Tibial nerve (tissue), 4 donors: ENCODE results near the gene MAT1A. TPM values are rescaled to one million over a fixed set of nuclear protein-coding genes. Genes with fewer than 3 reads are reported as not detected.

ENCODE experiments used
- DNase-seq, 2 donors: peaks; one replicate each; pipeline ENCODE4 v3.0.0-alpha.2; 2019; ENCODE audit warnings: low spot score in 2 of 2
- H3K27ac ChIP-seq, 4 donors: fragments of 200-600 bp; sonication (generic) in 3 of 4; one replicate each; pipeline ENCODE4 v1.5.1; 2017 to 2019; ENCODE audit warnings: mild to moderate bottlenecking in 1 of 4
- H3K27me3 ChIP-seq, 2 donors: fragments of 200-600 bp; sonication (generic) in 1 of 2; one replicate each; pipeline versions ENCODE4 v1.5.1 to v1.6.0; 2017 to 2019
- H3K36me3 ChIP-seq, 3 donors: fragments of 200-600 bp; sonication (generic); one replicate each; pipeline ENCODE4 v1.5.1; 2018 to 2019
- H3K4me1 ChIP-seq, 4 donors: fragments of 200-600 bp; sonication (generic) in 3 of 4; one replicate each; pipeline ENCODE4 v1.5.1; 2017 to 2019
- H3K4me3 ChIP-seq, 4 donors: fragments of 200-600 bp; sonication (generic) in 3 of 4; one replicate each; pipeline ENCODE4 v1.5.1; 2017 to 2019; ENCODE audit warnings: mild to moderate bottlenecking in 1 of 4, moderate library complexity in 1 of 4
- H3K9me3 ChIP-seq, 4 donors: fragments of 200-600 bp; sonication (generic) in 3 of 4; one replicate each; pipeline ENCODE4 v1.5.1; 2017 to 2019
- EP300 ChIP-seq, 2 donors: sonication (generic); formaldehyde crosslinking; IDR thresholded peaks; one replicate each; pipeline ENCODE4 v1.6.1; 2017; ENCODE audit warnings: antibody characterized with exemption in 2 of 2, mild to moderate bottlenecking in 1 of 2
- POLR2A ChIP-seq, 2 donors: fragments of 450-650 bp; IDR thresholded peaks; one replicate each; pipeline ENCODE4 v1.6.1; 2017; ENCODE audit warnings: antibody characterized with exemption in 2 of 2, mild to moderate bottlenecking in 2 of 2, moderate library complexity in 2 of 2
- WGBS, 2 donors: methylation state at CpG; one replicate each; pipeline ENCODE4 v1.1.5; 2018; 5-methylcytosine and 5-hydroxymethylcytosine counted together
- total RNA-seq, 4 donors: library from RNA; depleted of rRNA; stranded (reverse); fragments of >200 nt; gene quantifications; one replicate each; pipeline ENCODE4 v1.1.0, GENCODE V29; 2016
- TF ChIP-seq, protein P1 (sequence below), 5 experiments: fragments of 200-600 bp in 3 of 5; fragments of 450-650 bp in 2 of 5; sonication (generic) in 3 of 5; IDR thresholded peaks; one replicate each; pipeline ENCODE4 v1.5.1; 2016 to 2019; ENCODE audit warnings: antibody characterized with exemption in 5 of 5, mild to moderate bottlenecking in 3 of 5, moderate library complexity in 2 of 5

The MAT1A gene
- total RNA-seq, 4 donors from 2014 or later = not detected

DNA sequence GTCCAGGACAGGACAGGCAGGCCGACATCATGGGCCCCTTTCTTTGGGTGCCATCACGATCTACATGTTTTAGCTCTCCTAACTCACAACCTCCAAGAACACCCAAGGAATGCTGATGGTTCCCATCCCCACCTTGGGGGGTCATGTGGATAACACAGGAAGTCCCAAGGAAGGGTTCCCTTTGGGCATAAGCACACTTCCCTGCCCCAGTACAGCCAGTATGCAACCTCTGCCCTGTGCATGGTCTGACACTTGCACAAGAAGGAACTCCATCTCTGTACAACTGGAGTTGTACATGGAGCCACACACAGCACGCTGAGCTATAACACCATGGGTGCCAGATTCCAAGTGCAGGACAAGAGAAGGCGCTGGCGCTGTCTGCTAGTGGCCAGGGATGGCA is 11.0 kb downstream of the MAT1A start:
- no peak overlapping the region for H3K4me3 ChIP-seq
- WGBS, 2 donors = 97% methylated on average over 5 of the region's 5 CpGs
- H3K27ac ChIP-seq = no peak overlapping the region

DNA sequence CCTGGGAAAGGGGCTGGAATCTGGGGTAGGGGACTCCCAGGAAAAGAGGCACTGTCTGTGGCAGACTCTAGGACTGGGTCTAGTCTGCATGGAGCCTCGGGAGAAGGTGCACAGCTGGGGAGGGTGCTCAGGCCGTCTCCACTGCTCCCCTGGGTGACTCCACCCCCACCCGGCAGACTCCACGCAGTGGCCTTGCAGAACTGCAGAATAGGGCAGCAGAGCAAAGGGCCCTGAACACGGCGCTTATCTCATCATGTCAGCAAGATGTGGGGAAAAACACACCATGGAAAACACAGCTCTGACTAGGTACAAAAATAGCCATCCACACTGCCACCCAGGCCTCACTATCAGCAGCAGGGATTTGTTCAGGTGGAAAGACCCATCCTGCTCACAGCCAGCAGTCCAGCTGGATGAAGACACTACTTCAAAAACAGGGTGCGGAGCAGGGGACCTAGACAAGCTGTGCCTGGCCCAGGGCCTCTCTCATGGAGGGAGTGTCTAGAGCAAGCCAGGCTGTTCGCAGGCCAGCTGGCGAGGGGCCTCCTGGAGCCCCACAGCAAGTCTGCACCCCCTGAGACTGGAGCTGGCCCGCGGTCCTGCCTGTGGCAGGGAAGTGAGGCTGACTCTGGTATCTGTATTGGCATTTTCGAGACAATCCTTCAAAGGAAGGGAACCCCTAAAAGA is 11.7 kb downstream of the MAT1A start:
- TF ChIP-seq POLR2A (IDR thresholded peaks at IDR 0.05) = no peak
- TF ChIP-seq, protein P1, sequence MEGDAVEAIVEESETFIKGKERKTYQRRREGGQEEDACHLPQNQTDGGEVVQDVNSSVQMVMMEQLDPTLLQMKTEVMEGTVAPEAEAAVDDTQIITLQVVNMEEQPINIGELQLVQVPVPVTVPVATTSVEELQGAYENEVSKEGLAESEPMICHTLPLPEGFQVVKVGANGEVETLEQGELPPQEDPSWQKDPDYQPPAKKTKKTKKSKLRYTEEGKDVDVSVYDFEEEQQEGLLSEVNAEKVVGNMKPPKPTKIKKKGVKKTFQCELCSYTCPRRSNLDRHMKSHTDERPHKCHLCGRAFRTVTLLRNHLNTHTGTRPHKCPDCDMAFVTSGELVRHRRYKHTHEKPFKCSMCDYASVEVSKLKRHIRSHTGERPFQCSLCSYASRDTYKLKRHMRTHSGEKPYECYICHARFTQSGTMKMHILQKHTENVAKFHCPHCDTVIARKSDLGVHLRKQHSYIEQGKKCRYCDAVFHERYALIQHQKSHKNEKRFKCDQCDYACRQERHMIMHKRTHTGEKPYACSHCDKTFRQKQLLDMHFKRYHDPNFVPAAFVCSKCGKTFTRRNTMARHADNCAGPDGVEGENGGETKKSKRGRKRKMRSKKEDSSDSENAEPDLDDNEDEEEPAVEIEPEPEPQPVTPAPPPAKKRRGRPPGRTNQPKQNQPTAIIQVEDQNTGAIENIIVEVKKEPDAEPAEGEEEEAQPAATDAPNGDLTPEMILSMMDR (IDR thresholded peaks at IDR 0.05) = no peak
- TF ChIP-seq EP300 (IDR thresholded peaks at IDR 0.05) = no peak
- no peak for DNase-seq
- WGBS, 2 donors = 71 to 88% methylated on average over 9 to 12 of the region's 12 CpGs
- H3K27me3 ChIP-seq = no peaks in the 10 kb centered on the region
- no peak overlapping the region for H3K4me3 ChIP-seq
- no peak overlapping the region for H3K27ac ChIP-seq
- H3K4me1 ChIP-seq = no peaks in the 10 kb centered on the region
- H3K9me3 ChIP-seq = no peaks in the 10 kb centered on the region
- no peaks in the 10 kb centered on the region for H3K36me3 ChIP-seq

More for the DNA sequence above, 11.0 kb downstream of the MAT1A start:
- Histone ChIP-seq H3K36me3 (no peaks in the 10 kb centered on the region), H3K9me3 (no peaks in the 10 kb centered on the region), H3K4me1 (no peaks in the 10 kb centered on the region), H3K27me3 (no peaks in the 10 kb centered on the region)
- TF ChIP-seq EP300 (IDR thresholded peaks at IDR 0.05) = no peak
- TF ChIP-seq POLR2A (IDR thresholded peaks at IDR 0.05) = no peak
- TF ChIP-seq, protein P1 (IDR thresholded peaks at IDR 0.05) = no peak
- DNase-seq = no peak

DNA sequence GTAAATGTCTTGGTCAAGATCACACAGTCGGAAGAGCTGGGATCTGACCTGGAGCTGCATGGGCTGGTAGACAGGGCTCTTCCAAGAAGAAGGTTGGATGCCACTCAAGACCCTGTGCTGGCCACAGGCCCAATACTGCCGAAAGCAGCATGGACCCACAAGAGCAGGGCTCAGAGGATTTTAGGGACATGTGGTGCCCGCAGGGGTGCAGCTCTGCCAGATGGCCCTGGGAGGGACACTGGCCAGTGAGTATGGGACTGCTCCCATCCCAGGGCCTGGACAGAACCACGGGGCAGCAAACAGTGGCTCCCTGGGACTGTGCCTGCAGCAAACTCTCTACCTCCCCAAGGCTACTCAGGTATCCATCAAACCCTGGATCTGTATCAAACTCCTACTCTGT is 12.4 kb downstream of the MAT1A start:
- Histone ChIP-seq H3K36me3 (no peaks in the 10 kb centered on the region), H3K4me1 (no peaks in the 10 kb centered on the region), H3K4me3 (no peak overlapping the region), H3K27ac (no peak overlapping the region), H3K27me3 (no peaks in the 10 kb centered on the region), H3K9me3 (no peaks in the 10 kb centered on the region)
- WGBS, 2 donors = 83 to 100% methylated on average over 4 of the region's 4 CpGs
- TF ChIP-seq POLR2A (IDR thresholded peaks at IDR 0.05) = no peak
- TF ChIP-seq EP300 (IDR thresholded peaks at IDR 0.05) = no peak
- TF ChIP-seq, protein P1 (IDR thresholded peaks at IDR 0.05) = no peak
- DNase-seq = no peak

DNA sequence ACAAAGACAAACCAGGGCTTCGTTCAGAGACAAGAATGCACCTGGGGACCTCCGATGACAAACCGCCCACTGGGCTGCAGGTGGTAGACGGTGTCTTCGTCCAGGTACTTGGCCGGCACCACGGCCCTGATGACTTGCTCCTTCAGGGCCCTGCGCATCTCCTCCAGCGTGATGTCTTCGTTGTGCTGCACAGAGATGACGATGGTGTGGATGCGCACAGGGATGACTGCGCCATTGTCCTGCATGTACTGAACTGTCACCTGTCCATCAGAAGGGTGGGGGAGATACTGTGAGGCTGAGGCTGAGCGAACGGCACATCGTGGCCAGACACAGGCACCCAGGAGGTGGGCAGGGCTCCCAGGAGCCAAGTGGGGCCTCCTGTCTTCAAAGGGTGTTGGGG is 13.1 kb downstream of the MAT1A start:
- no peaks in the 10 kb centered on the region for H3K9me3 ChIP-seq
- no peaks in the 10 kb centered on the region for H3K4me1 ChIP-seq
- WGBS, 2 donors = 91 to 96% methylated on average over 16 of the region's 16 CpGs
- H3K4me3 ChIP-seq = no peak overlapping the region
- H3K27ac ChIP-seq = no peak overlapping the region
- H3K27me3 ChIP-seq = no peaks in the 10 kb centered on the region
- DNase-seq = no peak
- no peak for TF ChIP-seq EP300 (IDR thresholded peaks at IDR 0.05)
- TF ChIP-seq, protein P1 (IDR thresholded peaks at IDR 0.05) = no peak
- TF ChIP-seq POLR2A (IDR thresholded peaks at IDR 0.05) = no peak
- H3K36me3 ChIP-seq = no peaks in the 10 kb centered on the region

DNA sequence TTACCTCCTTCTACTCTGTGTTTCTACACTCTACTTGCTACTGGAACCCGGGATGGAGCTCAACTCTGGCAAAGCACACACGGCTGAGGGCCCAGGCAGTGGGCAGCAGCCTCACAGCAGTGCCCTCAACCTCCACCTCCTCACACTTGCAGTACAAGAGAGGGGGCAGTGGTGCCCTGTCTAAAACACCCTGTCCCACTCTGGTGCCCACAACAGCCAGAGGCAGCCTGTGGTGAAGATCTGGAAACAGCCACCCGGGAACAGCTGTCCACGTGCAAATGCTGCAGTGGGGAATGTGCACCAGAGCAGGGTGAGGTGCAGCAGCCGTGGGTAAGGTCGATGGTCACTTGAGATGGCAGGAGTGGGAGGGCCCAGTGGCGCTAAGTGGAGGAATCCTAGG is 13.7 kb downstream of the MAT1A start:
- H3K4me3 ChIP-seq = no peak overlapping the region
- H3K36me3 ChIP-seq = no peaks in the 10 kb centered on the region
- no peaks in the 10 kb centered on the region for H3K4me1 ChIP-seq
- no peak overlapping the region for H3K27ac ChIP-seq
- no peaks in the 10 kb centered on the region for H3K27me3 ChIP-seq
- TF ChIP-seq POLR2A (IDR thresholded peaks at IDR 0.05) (no peak), EP300 (IDR thresholded peaks at IDR 0.05) (no peak)
- TF ChIP-seq, protein P1 (IDR thresholded peaks at IDR 0.05) = no peak
- DNase-seq = no peak
- no peaks in the 10 kb centered on the region for H3K9me3 ChIP-seq
- 80 to 81% methylated on average over 7 of the region's 7 CpGs for WGBS, 2 donors
